Left ventricle myocardium inferior (tissue), 1 donor: ENCODE measurements around the gene LACRT. TPM values are rescaled to one million over a fixed set of nuclear protein-coding genes. Genes with fewer than 3 reads are reported as not detected.

Experiments
- DNase-seq: peaks from one replicate; pipeline ENCODE4 v3.0.0-alpha.2; 2020
- H3K27ac ChIP-seq: fragments of 200-600 bp; replicated peaks from 2 replicates; pipeline ENCODE4 v1.8.0; 2021
- H3K27me3 ChIP-seq: fragments of 200-600 bp; 2 replicates; pipeline ENCODE4 v1.8.0; 2021; ENCODE audit warnings: low read depth
- H3K36me3 ChIP-seq: fragments of 200-600 bp; 2 replicates; pipeline ENCODE4 v1.8.0; 2021
- H3K4me1 ChIP-seq: fragments of 200-600 bp; 2 replicates; pipeline ENCODE4 v1.8.0; 2021
- H3K4me3 ChIP-seq: fragments of 200-600 bp; 2 replicates; pipeline ENCODE4 v1.8.0; 2021; ENCODE audit warnings: mild to moderate bottlenecking, moderate library complexity
- H3K9me3 ChIP-seq: fragments of 200-600 bp; replicated peaks from 2 replicates; pipeline ENCODE4 v1.8.0; 2021
- CTCF ChIP-seq: fragments of 200-600 bp; IDR thresholded peaks from 2 replicates; pipeline ENCODE4 v1.8.0; 2021; ENCODE audit warnings: antibody characterized with exemption, mild to moderate bottlenecking, borderline replicate concordance
- intact Hi-C: fragments of 100-400 bp; cut with micrococcal nuclease; formaldehyde crosslinking; loops from one replicate; pipeline ENCODE4 v1.11.0; 2022
- long read RNA-seq: library from polyadenylated mRNA; unstranded; transcript quantifications from one replicate; pipeline ENCODE4 v2.0.0, GENCODE V29; 2021
- total RNA-seq: library from RNA; stranded (reverse); fragmentation: NEBNext Ultra II Directional; extraction: Animal tissue kit (Norgen Biotek cat#: 25700); gene quantifications from one replicate; pipeline ENCODE4 v1.2.1, GENCODE V29; 2021
- donor health status: DM: no; HTN: yes; CAD: no; lungs with severe emphysema.

LACRT gene
- not detected for total RNA-seq
- long read RNA-seq: 0 reads

- DNase-seq: no peak
- intact Hi-C loops: no loop called here
- Histone ChIP-seq H3K36me3 (no peaks in the 10 kb centered on the region), H3K27me3 (peaks cover 51% of the 10 kb centered on the region), H3K4me3 (no peak within 1 kb of the TSS), H3K27ac (no peak within 1 kb of the TSS), H3K9me3 (no peaks in the 10 kb centered on the region), H3K4me1 (no peaks in the 10 kb centered on the region)
- TF ChIP-seq CTCF: no peak
Observed at GRCh38 chr12:54634795-54635194, at the start of gene LACRT. LACRT (minus strand) TSS chr12:54634895; CDS start chr12:54634841, 54 bp downstream.

GRCh38 chr12:54683398-54683797 is 48.7 kb upstream of the LACRT start:
- intact Hi-C loops: no loop called here
- Histone ChIP-seq H3K4me1 (no peaks in the 10 kb centered on the region), H3K36me3 (no peaks in the 10 kb centered on the region), H3K27me3 (peaks cover 97% of the 10 kb centered on the region), H3K9me3 (no peaks in the 10 kb centered on the region), H3K4me3 (no peak overlapping the region), H3K27ac (no peak overlapping the region)
- DNase-seq: no peak
- no peak for TF ChIP-seq CTCF

DNA sequence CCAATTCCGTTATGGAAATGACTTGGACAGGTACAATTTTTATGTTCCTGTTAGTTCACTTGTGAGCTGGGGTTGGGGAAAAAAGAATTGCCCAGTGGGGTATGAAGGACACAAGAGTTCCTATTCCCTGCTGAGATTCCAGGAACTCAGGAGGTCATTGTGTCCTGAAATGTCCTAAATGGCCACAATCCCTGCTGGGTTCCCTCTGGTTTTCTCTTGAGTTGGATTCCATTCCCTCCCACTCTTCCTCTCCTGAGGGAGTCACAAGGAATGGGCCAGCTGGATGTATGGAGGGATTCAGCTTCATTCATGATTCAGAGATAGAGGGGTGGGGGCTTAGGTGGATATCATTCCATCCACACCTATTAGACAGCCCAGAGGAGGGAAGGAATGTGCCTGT is 48.0 kb upstream of the LACRT start:
- Histone ChIP-seq H3K27me3 (peaks cover 97% of the 10 kb centered on the region), H3K4me3 (no peak overlapping the region), H3K36me3 (no peaks in the 10 kb centered on the region), H3K27ac (no peak overlapping the region), H3K9me3 (no peaks in the 10 kb centered on the region), H3K4me1 (no peaks in the 10 kb centered on the region)
- intact Hi-C loops: no loop called here
- TF ChIP-seq CTCF: no peak
- DNase-seq: no peak

DNA sequence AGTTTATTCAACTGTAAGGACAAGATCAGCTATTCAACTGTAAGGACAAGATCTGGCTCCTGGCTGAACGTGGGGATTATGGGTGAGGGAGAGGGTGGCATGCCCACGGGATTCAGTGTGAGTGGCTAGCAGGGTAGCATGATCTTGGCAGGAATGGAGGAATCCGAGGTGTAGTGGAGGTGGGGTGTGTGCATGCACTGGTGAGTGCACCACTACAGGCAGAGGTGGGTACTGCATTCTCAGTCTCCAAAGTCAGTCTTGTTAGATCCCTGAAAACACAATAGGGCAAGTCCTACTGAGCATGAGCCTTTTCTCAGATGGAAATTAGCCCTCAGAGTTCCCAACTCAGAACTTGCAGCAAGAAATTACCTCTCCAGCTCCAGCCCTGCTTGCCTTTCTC is 45.7 kb upstream of the LACRT start:
- no peaks in the 10 kb centered on the region for H3K36me3 ChIP-seq
- no peaks in the 10 kb centered on the region for H3K4me1 ChIP-seq
- no peaks in the 10 kb centered on the region for H3K9me3 ChIP-seq
- peaks cover 95% of the 10 kb centered on the region for H3K27me3 ChIP-seq
- H3K27ac ChIP-seq: no peak overlapping the region
- peak; percentile 30 for TF ChIP-seq CTCF
- DNase-seq: no peak
- intact Hi-C loops: no loop called here
- H3K4me3 ChIP-seq: no peak overlapping the region

- no peaks in the 10 kb centered on the region for H3K9me3 ChIP-seq
- no peaks in the 10 kb centered on the region for H3K4me1 ChIP-seq
- intact Hi-C loops: no loop called here
- peaks cover 84% of the 10 kb centered on the region for H3K27me3 ChIP-seq
- H3K36me3 ChIP-seq: no peaks in the 10 kb centered on the region
- no peak for DNase-seq
- H3K4me3 ChIP-seq: no peak overlapping the region
- no peak overlapping the region for H3K27ac ChIP-seq
- TF ChIP-seq CTCF: no peak
Observed at GRCh38 chr12:54678131-54678530, 43.4 kb upstream of the LACRT start.

- DNase-seq: no peak
- Histone ChIP-seq H3K36me3 (no peaks in the 10 kb centered on the region), H3K27ac (no peak overlapping the region), H3K27me3 (peaks cover 29% of the 10 kb centered on the region), H3K4me3 (no peak overlapping the region), H3K4me1 (no peaks in the 10 kb centered on the region), H3K9me3 (no peaks in the 10 kb centered on the region)
- no peak for TF ChIP-seq CTCF
- intact Hi-C loops: no loop called here
Observed at GRCh38 chr12:54667945-54668344, 33.2 kb upstream of the LACRT start.
